ENCODE measurements around the gene NUCB2. TPM values are rescaled to one million over a fixed set of nuclear protein-coding genes. Genes with fewer than 3 reads are reported as not detected.
"Not testable (repeated sequence)": the region's sequence is repeated elsewhere in the genome, so short reads cannot be mapped to it uniquely, and the experiment has no call there.

NUCB2 gene
- total RNA-seq, 4 donors from 2014 or later: 41.1 to 79.5 (median 47.5) TPM

GRCh38 chr11:17238377-17238776 lies 38.2 kb upstream of the NUCB2 start:
- no peaks in the 10 kb centered on the region for H3K36me3 ChIP-seq
- H3K4me1 ChIP-seq: no peaks in the 10 kb centered on the region
- 47 to 51% methylated on average over 3 of the region's 3 CpGs for WGBS, 2 donors (ENCODE audit: low coverage in 1 of 2)
- peaks cover 9% of the 10 kb centered on the region for H3K27me3 ChIP-seq
- no peak overlapping the region for H3K27ac ChIP-seq
- H3K9me3 ChIP-seq: no peaks in the 10 kb centered on the region
- ATAC-seq: no peak
- H3K4me3 ChIP-seq: no peak overlapping the region
- no peak for TF ChIP-seq EP300 (IDR thresholded peaks at IDR 0.05)
- TF ChIP-seq CTCF (IDR thresholded peaks at IDR 0.05): no peak
- TF ChIP-seq POLR2AphosphoS5 (IDR thresholded peaks at IDR 0.05): no peak
- TF ChIP-seq POLR2A (IDR thresholded peaks at IDR 0.05): no peak

- H3K4me3 ChIP-seq, H3K27ac ChIP-seq, H3K9me3 ChIP-seq, H3K27me3 ChIP-seq, H3K4me1 ChIP-seq, ATAC-seq, H3K36me3 ChIP-seq: not testable (repeated sequence)
- WGBS, 2 donors (ENCODE audit: low coverage in 1 of 2): 91% methylated on average over 4 of the region's 4 CpGs; no CpG with 5 or more reads in 1 of the 2 donors
Observed at GRCh38 chr11:17239927-17240326, 36.6 kb upstream of the NUCB2 start.

GRCh38 chr11:17240780-17241179 lies 35.8 kb upstream of the NUCB2 start:
- no peak overlapping the region for H3K27ac ChIP-seq
- no peak for TF ChIP-seq POLR2A (IDR thresholded peaks at IDR 0.05)
- TF ChIP-seq CTCF (IDR thresholded peaks at IDR 0.05): no peak
- TF ChIP-seq EP300 (IDR thresholded peaks at IDR 0.05): no peak
- TF ChIP-seq POLR2AphosphoS5 (IDR thresholded peaks at IDR 0.05): no peak
- no peak overlapping the region for H3K4me3 ChIP-seq
- H3K27me3 ChIP-seq: peaks cover 9% of the 10 kb centered on the region
- H3K36me3 ChIP-seq: no peaks in the 10 kb centered on the region
- H3K9me3 ChIP-seq: no peaks in the 10 kb centered on the region
- ATAC-seq: no peak
- H3K4me1 ChIP-seq: no peaks in the 10 kb centered on the region

GRCh38 chr11:17242954-17243353 lies 33.6 kb upstream of the NUCB2 start:
- not testable (repeated sequence) for H3K36me3 ChIP-seq, H3K4me3 ChIP-seq
- WGBS, 2 donors (ENCODE audit: low coverage in 1 of 2): 89% methylated on average over 2 of the region's 4 CpGs; no CpG with 5 or more reads in 1 of the 2 donors

GRCh38 chr11:17244046-17244445 lies 32.5 kb upstream of the NUCB2 start:
- no peak for ATAC-seq
- WGBS, 2 donors (ENCODE audit: low coverage in 1 of 2): 80 to 89% methylated on average over 1 to 2 of the region's 2 CpGs
- Histone ChIP-seq H3K27me3 (peaks cover 2% of the 10 kb centered on the region), H3K36me3 (no peaks in the 10 kb centered on the region), H3K9me3 (no peaks in the 10 kb centered on the region), H3K4me3 (no peak overlapping the region), H3K4me1 (no peaks in the 10 kb centered on the region), H3K27ac (no peak overlapping the region)
- TF ChIP-seq POLR2A (IDR thresholded peaks at IDR 0.05) (no peak), POLR2AphosphoS5 (IDR thresholded peaks at IDR 0.05) (no peak), EP300 (IDR thresholded peaks at IDR 0.05) (no peak), CTCF (IDR thresholded peaks at IDR 0.05) (no peak)

More at GRCh38 chr11:17242954-17243353, 33.6 kb upstream of the NUCB2 start:
- not testable (repeated sequence) for H3K9me3 ChIP-seq, ATAC-seq, H3K4me1 ChIP-seq, H3K27ac ChIP-seq, H3K27me3 ChIP-seq

GRCh38 chr11:17250561-17251350 lies 25.8 kb upstream of the NUCB2 start:
- H3K27ac ChIP-seq: no peak overlapping the region
- no peaks in the 10 kb centered on the region for H3K4me1 ChIP-seq
- H3K36me3 ChIP-seq: no peaks in the 10 kb centered on the region
- TF ChIP-seq CTCF (IDR thresholded peaks at IDR 0.05): no peak
- no peak for TF ChIP-seq POLR2A (IDR thresholded peaks at IDR 0.05)
- no peak for TF ChIP-seq POLR2AphosphoS5 (IDR thresholded peaks at IDR 0.05)
- no peak for TF ChIP-seq EP300 (IDR thresholded peaks at IDR 0.05)
- no peaks in the 10 kb centered on the region for H3K27me3 ChIP-seq
- H3K9me3 ChIP-seq: no peaks in the 10 kb centered on the region
- ATAC-seq: no peak
- H3K4me3 ChIP-seq: no peak overlapping the region
